GM10266 (cell line): ENCODE measurements around the gene MACF1.

Source experiments
- DNase-seq: peaks from one replicate; pipeline ENCODE4 v3.0.0; 2012; ENCODE audit errors: extremely low spot score
- CTCF ChIP-seq: IDR thresholded peaks from 2 replicates; pipeline ENCODE4 v1.5.1; 2012; ENCODE audit warnings: mild to moderate bottlenecking, low read depth; ENCODE audit not compliant: control insufficient read depth, insufficient read depth; ENCODE audit errors: missing control alignments

The MACF1 gene

GRCh38 chr1:39288735-39289465, 84.4 kb downstream of the MACF1 start:
- DNase-seq = no peak
- no peak for TF ChIP-seq CTCF

GRCh38 chr1:39292401-39292800, 87.9 kb downstream of the MACF1 start:
- TF ChIP-seq CTCF = no peak
- no peak for DNase-seq

GRCh38 chr1:39293375-39294070, 89.0 kb downstream of the MACF1 start:
- TF ChIP-seq CTCF = no peak
- DNase-seq = no peak

GRCh38 chr1:39294531-39294930, 90.0 kb downstream of the MACF1 start:
- TF ChIP-seq CTCF = no peak
- DNase-seq = no peak

GRCh38 chr1:39295901-39296300, 91.4 kb downstream of the MACF1 start:
- TF ChIP-seq CTCF = no peak
- DNase-seq = no peak

- TF ChIP-seq CTCF = no peak
- DNase-seq = no peak
Measured at GRCh38 chr1:39297551-39297950, 93.1 kb downstream of the MACF1 start.

GRCh38 chr1:39301606-39302005, 97.1 kb downstream of the MACF1 start:
- no peak for DNase-seq
- no peak for TF ChIP-seq CTCF
